HFFc6 (cell line): ENCODE data around the gene PLAAT3. TPM values are rescaled to one million over a fixed set of nuclear protein-coding genes. Genes with fewer than 3 reads are reported as not detected.

ENCODE experiments used
- DNase-seq: peaks from one replicate; pipeline ENCODE4 v3.0.0-alpha.2; 2018
- H3K27ac Mint-ChIP-seq: 2 replicates; pipeline ENCODE4 v1.8.0; 2020; ENCODE audit warnings: mild to moderate bottlenecking, mixed read lengths
- H3K27me3 Mint-ChIP-seq: 2 replicates; pipeline ENCODE4 v1.8.0; 2021; ENCODE audit warnings: mild to moderate bottlenecking, moderate library complexity, mixed read lengths; ENCODE audit not compliant: insufficient read depth
- H3K36me3 Mint-ChIP-seq: 2 replicates; pipeline ENCODE4 v1.8.0; 2021; ENCODE audit warnings: low read depth, mixed read lengths
- H3K4me1 Mint-ChIP-seq: 2 replicates; pipeline ENCODE4 v1.8.0; 2020; ENCODE audit warnings: low read depth, mixed read lengths
- H3K4me3 Mint-ChIP-seq: 2 replicates; pipeline ENCODE4 v1.8.0; 2020; ENCODE audit warnings: mild to moderate bottlenecking, moderate library complexity, mixed read lengths
- H3K9me3 Mint-ChIP-seq: 2 replicates; pipeline ENCODE4 v1.8.0; 2020; ENCODE audit warnings: mild to moderate bottlenecking, mixed read lengths
- CTCF ChIP-seq: fragments of 200-600 bp; sonication (generic); IDR thresholded peaks from 2 replicates; pipeline ENCODE4 v1.5.0; 2021; ENCODE audit warnings: antibody characterized with exemption, mild to moderate bottlenecking
- total RNA-seq, 6 experiments: library from RNA; stranded (reverse); fragmentation: NEBNext Ultra II Directional; extraction: Animal tissue kit (Norgen Biotek cat#: 25700); gene quantifications; 2 replicates in 1 of 6; 3 replicates in 5 of 6; pipeline ENCODE4 v1.2.3, GENCODE V29; 2021

The PLAAT3 gene
- total RNA-seq, 6 experiments from 2014 or later, result 8.0 to 11.2 (median 8.6) TPM

GRCh38 chr11:63563201-63564055 is 50.8 kb downstream of the PLAAT3 start, which contains the start of gene PLAAT2:
Gene PLAAT2, minus strand, starts transcription at chr11:63563379. Its CDS starts 55 bp downstream, at chr11:63563324.
- Mint-ChIP-seq H3K36me3 (no peaks in the 10 kb centered on the region), H3K27me3 (peaks cover 35% of the 10 kb centered on the region), H3K4me1 (peaks cover 17% of the 10 kb centered on the region), H3K27ac (no peak within 1 kb of the TSS), H3K9me3 (no peaks in the 10 kb centered on the region), H3K4me3 (no peak within 1 kb of the TSS)
- DNase-seq, result no peak
- no peak for TF ChIP-seq CTCF

- Mint-ChIP-seq H3K4me3 (no peak overlapping the region), H3K4me1 (no peaks in the 10 kb centered on the region), H3K27me3 (peaks cover 52% of the 10 kb centered on the region), H3K36me3 (no peaks in the 10 kb centered on the region), H3K27ac (no peak overlapping the region; the same call in 1 of the 2 replicates), H3K9me3 (no peaks in the 10 kb centered on the region)
- TF ChIP-seq CTCF, result no peak
- no peak for DNase-seq
These were observed 53.6 kb downstream of the PLAAT3 start for GRCh38 chr11:63560506-63561180.

GRCh38 chr11:63558459-63559157 is 55.6 kb downstream of the PLAAT3 start:
- Mint-ChIP-seq H3K36me3 (no peaks in the 10 kb centered on the region), H3K4me1 (no peaks in the 10 kb centered on the region), H3K27me3 (peaks cover 48% of the 10 kb centered on the region), H3K4me3 (no peak overlapping the region), H3K9me3 (no peaks in the 10 kb centered on the region), H3K27ac (no peak overlapping the region)
- no peak for TF ChIP-seq CTCF
- DNase-seq, result no peak

- Mint-ChIP-seq H3K4me1 (no peaks in the 10 kb centered on the region), H3K27ac (no peak overlapping the region), H3K9me3 (no peaks in the 10 kb centered on the region), H3K36me3 (no peaks in the 10 kb centered on the region), H3K27me3 (peaks cover 52% of the 10 kb centered on the region), H3K4me3 (no peak overlapping the region)
- no peak for TF ChIP-seq CTCF
- DNase-seq, result no peak
These were observed 56.7 kb downstream of the PLAAT3 start for GRCh38 chr11:63557570-63557969.

GRCh38 chr11:63556404-63557013 is 57.7 kb downstream of the PLAAT3 start:
- Mint-ChIP-seq H3K9me3 (no peaks in the 10 kb centered on the region), H3K4me3 (no peak overlapping the region), H3K27ac (no peak overlapping the region), H3K4me1 (no peaks in the 10 kb centered on the region), H3K36me3 (no peaks in the 10 kb centered on the region), H3K27me3 (peaks cover 45% of the 10 kb centered on the region)
- TF ChIP-seq CTCF, result no peak
- no peak for DNase-seq
